RPMI8226 (cell line): Measurements from ENCODE around the gene RBM38.
A peak's percentile ranks its signal among the peaks of the same experiment; 100 is the strongest.

ENCODE experiments used
- DNase-seq: peaks from one replicate; pipeline ENCODE4 v3.0.0-alpha.2; 2015

Gene RBM38

DNA sequence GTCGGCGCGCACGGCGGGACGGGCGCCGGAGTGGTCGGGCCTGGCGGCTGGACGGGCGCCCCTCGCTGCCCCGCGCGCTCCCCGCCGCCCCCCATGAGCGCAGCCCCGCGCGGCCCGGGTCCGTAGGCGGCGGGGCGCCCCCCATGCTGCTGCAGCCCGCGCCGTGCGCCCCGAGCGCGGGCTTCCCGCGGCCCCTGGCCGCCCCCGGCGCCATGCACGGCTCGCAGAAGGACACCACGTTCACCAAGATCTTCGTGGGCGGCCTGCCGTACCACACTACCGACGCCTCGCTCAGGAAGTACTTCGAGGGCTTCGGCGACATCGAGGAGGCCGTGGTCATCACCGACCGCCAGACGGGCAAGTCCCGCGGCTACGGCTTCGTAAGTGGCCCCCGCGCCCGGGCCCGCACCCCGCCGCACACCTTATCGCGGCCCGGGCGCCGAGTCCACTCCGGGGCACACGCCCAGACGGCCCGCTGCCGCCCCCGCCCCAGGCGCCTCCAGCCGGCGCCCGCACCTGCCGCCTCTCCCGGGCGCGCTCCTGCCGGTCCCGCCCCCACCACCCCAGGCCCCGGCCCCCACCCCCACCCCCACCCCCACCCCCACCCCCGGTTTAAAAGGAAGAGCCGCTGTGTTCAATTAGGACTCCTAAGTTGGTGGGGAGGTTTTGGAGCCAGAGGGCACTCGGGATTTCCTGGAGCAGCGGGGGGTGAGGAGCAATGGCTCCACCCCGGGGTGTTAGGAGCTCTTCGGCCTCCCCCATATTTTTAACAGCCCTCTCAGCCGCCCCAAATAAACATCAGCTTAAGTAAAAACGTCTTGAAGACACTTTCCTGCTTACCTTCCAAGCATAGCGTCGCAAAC is 474 bp downstream of the RBM38 start:
- DNase-seq: peak; percentile 55

DNA sequence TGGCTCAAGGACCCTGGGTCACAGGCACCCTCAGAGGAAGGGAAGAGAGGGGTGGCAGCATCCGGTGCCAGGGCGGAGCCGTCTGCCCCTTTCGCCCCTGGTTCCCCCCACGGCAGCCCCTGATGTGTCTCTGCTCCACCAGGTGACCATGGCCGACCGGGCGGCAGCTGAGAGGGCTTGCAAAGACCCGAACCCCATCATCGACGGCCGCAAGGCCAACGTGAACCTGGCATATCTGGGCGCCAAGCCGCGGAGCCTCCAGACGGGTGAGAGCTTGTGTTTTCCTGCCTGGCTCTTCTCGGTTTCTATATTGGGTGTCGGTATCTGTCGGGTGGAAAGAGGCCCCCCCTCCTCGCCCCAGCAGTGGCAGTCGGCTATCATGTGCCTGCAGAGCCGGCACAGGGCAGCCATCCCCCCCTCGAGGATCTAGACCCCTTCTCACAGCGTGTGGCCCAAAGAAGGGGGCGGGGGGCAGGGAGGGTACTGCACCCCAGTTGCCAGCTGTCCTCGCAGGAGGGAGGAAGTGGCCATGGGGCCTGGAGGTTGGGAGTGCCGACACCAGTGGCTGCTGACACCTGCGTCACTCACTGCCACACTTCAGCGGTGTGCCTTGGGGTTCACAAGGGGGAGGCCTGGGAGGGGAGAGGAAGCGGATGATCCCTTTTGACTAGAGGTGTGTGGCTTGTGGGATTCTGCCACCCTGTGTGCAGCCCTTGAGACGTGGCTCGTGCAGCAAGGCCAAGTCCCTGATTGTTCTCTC is 1.5 kb downstream of the RBM38 start:
- peak; percentile 80 for DNase-seq

DNA sequence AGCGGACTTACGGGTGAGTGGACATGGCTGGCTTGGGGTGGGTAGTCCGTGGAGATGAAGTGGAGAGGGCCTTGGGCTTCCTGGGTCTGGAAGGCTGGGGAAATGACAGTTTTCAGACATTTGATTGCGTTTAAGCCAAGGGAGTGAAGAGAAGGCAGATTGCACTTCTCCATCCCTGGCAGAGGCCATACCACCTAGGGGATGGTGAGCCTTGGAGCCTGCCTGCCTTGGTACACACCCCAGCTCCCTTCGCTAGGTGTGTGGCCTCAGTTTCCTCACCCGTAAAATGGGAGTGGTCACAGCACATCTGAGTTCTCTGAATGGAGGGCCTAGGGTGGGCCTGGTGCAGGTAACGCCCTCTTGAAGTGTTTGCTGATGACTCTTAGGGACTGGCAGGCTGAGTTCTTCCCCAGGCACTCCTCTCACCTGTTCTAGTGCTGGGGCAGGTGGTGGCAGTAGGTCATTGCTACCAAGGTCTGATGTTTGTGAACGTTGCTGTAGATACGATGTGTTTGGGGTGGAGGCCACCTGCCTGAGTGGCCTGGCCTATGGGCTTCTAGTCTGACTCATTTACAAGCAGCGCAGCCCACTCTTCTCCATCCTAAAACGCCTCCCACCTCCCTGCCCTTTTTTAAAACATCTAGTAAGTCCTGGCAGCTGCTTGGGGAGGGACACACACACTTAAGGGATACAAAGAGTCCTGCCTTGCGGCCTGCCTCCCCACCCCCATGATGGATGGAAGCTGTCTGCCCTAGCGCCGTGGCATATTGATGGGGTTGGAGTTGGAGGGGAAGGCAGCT is 2.3 kb downstream of the RBM38 start:
- DNase-seq: no peak

- DNase-seq: no peak
Measured at GRCh38 chr20:57394121-57395082, 3.2 kb downstream of the RBM38 start.

DNA sequence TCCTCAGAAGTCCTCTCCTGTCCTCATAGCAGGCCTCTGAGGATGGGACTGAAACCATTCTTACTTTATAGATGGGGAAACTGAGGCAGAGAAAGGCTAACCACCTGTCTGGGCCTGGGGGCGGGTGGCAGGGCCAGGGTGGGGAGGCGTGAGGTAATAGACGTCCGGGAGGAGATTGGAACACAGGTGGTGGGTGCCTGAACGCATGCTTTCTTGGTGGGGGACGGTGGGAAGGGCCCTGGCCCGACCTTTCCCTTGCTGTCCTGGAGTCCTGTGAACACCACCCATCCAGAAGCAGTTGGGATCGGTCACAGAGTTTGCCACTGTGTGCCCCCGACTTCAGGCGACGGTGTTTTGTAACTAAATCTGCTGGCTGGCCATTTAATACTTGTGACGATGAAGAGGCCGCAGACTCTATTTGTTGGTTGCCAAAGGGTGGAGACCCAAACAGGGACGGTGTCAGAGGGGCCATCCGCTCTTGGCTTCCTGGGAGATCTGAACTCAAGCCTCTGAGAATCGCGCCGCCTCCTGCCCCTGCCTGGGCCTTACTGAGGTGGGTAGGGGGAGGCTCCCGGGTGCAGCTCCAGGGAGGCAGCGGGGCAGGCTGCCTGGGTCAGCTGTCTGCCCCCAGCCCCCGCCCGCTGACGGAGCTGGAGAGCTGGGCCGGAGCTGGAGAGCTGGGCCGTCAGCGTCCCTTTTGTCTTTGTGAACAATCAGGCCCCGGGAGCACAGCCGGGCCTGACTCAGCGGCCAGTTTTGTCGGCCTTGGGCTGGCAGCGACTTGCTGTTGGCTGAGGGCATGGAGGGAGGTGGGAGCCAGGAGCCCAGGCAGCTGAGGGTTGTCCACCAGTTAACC is 4.1 kb downstream of the RBM38 start:
- DNase-seq: no peak

GRCh38 chr20:57396212-57396983 is 5.2 kb downstream of the RBM38 start:
- DNase-seq: no peak

- no peak for DNase-seq
Measured at GRCh38 chr20:57396984-57397692, 5.9 kb downstream of the RBM38 start.

- DNase-seq: peak; percentile 50
Measured at GRCh38 chr20:57397693-57398108, 6.5 kb downstream of the RBM38 start.

- DNase-seq: peak; percentile 97
Measured at GRCh38 chr20:57398231-57398821, 7.1 kb downstream of the RBM38 start.

DNA sequence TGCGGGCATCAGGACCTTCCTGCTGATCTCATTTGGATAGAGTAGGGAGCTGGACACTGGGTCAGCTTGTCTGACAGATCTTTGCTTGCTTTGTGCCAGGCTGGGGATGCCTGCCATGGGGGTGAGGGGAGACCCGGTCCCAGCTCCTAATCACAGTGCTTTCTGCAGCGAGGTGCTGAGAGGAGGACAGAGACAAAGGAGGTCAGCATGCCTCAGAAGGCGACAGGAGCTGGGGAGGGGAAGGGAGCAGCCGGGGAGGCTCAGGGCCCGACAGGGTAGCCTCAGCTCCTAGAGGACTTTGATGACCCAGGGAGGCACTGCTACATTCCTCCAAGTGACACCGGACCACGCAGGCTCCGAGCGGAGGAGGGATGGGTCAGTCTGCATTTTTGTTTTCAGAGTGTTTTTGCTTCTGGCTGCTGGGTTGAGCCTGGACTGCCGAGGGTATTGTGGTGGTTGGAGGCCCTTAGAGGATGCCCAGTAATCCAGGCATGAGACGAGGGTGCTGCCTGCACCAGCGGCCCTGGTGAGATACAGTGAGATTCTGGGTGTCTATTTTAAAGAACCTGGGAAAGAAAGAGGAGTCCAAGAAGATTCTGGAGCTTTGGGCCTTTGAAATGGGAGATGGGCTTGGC is 7.8 kb downstream of the RBM38 start:
- no peak for DNase-seq

DNA sequence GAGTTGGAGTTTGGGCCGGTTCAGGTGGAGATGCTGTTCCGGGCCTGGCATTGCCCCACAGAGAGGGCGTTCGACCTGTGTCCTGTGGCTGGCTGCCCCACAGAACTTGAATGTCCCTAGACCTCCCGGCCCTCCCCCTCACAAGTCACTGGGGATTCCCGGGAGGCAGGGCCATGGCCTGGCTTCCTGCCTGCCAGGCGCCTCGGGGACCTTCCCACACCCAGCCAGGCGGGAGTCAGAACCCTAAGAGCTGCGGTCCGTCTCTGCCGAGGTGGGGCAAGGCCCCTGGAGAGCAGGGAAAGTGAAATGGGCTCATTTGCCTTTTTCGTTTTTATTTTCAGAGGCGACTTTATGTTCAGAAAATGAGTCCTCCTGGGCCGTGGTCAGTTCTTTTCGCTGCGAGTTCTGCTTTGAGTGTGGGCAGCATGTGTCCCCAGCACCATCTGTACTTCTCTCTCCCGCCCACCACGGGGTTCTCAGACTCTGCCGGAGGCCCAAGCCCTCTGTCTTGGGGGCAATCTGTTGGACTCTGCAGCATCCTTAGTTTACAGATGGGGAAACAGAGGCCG is 8.5 kb downstream of the RBM38 start:
- DNase-seq: no peak

GRCh38 chr20:57400231-57400701 is 9.1 kb downstream of the RBM38 start:
- DNase-seq: no peak

DNA sequence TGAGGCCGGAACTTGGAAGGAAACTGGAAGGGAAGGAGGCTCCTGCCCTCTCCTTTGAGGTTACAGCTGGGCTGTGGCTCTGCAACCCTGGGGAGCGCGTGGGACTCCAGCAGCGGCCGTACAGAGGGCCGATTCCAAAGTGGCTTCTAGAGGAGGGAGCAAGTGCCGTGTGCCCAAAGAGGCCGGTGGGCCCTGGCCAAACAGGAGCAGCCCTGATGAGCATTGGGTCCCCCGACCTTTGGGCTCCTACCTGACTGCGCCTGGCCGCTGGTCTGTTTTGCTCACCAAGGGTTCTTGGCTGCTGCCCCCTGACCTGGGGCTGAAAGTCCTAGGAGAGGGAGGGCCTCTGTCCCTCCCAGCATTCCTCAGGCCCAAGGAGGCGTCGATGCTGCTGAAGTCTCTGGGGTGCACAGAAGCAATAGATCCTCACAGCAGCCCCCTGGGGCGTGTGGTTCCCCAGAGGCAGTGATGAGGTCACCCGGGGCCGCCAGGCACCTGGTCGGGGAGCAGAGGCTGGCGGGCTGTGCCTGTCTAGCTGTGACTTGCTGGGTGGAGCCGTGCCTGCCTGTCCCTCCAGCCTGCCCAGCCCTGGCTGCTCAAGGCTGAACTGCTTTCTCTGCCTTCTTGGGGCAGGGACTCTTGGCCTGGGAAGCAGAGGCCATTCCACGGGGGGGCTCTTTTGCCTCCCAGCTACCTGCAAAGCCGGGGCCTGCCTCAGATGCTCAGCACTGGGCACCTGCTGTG is 9.8 kb downstream of the RBM38 start:
- no peak for DNase-seq

DNA sequence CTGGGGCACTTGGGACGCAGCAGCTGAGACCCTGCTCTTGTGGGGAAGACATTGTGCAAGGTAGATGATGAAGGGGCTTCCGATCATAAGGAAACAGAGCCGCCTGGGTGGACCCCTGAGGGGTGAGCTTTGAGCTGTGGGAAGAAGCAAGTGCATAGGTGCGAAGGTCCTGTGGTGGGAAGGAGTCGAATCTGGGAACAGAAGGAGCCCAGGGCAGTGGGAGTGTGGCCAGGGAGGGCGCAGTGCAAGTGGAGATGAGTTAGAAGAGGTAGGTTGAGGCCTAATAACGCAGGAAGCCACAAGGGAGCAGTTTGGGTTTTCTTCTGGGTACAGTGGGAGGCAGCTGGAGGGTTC is 10.3 kb downstream of the RBM38 start:
- no peak for DNase-seq

DNA sequence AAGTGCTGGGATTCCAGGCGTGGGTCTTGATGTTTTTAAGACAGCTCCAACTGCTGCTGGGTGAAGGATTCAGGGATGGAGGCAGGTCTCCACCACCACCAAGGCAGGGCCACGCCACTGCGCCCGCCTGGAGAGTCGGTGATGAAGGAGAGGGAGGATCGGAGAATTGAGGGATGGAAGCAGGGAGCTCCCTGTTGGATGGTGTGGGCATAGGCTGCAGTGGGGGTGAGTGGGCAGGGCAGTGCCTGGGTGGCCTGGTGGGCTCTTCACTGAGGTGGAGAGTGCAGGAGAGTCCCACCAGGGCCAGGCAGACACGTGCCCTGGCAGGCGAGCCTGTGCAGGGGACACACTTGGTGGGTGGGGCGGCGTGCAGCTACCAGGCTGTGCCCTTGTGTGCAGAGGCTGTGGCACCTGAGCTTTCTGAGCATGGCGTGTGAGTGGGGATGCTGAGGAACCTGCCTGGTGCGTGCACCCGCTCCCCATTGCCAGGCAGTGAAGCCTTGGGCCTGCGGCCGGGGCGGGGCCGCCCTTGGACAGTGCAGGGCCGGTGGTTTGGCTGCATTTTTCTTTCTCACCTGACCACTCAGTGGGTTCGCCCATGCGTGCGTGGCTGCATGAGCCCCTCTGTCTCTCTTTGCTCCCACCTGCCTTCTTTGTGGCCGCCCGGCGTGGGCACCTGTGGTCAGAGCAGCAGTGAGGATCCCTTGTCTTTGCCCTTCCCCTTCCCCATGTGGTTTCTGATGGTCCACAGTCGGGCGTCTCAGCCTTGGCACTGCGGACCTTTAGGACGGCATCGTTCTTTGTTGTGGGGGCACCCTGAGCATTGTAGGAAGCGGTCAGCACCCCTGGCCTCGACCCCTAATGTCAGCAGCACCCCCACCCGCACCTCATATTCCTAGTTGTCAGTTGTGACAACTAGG is 11.3 kb downstream of the RBM38 start:
- no peak for DNase-seq

DNA sequence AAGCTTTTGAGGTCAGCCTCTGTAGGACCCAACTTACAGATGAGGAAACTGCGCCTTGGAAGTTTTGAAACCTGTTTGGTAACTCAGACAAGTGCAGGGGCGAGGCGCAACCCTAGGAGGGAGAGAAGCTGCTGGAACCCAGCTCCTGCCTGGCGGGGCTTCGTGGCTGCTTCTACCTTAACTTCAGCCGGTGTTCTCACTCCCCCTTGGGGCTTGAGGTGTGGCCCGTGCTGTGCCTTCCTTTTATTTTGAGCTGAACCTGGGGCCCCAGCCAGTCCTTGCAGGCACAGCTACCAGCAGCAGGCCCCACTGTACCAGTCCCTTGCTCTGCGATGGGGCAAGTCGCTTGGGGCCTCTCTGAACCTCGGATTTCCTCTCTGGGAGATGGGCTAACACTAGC is 12.0 kb downstream of the RBM38 start:
- no peak for DNase-seq
